Caco-2 (cell line): ENCODE measurements around the gene STK17A. TPM values are rescaled to one million over a fixed set of nuclear protein-coding genes. Genes with fewer than 3 reads are reported as not detected.
"Not testable (repeated sequence)": the region's sequence is repeated elsewhere in the genome, so short reads cannot be mapped to it uniquely, and the experiment has no call there.

ENCODE experiments used
- BruUV-seq: library from RNA; stranded (reverse); fragments of 400-500 nt; replicated peaks from 2 replicates; lab custom pipeline; 2021; lab: Mats Ljungman, UMichigan
- CTCF ChIA-PET: fragments of 300-600 bp; sonication (Branson Sonifier 250); formaldehyde crosslinking; loops from one replicate; lab custom pipeline; 2022; ENCODE audit warnings: antibody characterized with exemption; lab: Charles Lee
- POLR2A ChIA-PET: fragments of 300-600 bp; sonication (Branson Sonifier 250); formaldehyde crosslinking; loops from one replicate; lab custom pipeline; 2022; ENCODE audit warnings: antibody characterized with exemption; lab: Charles Lee
- DNase-seq, 2 experiments: peaks; one replicate each; pipeline versions ENCODE4 v3.0.0 to v3.0.0-alpha.2; 2020 to 2022
- H3K27me3 ChIP-seq: replicated peaks from 2 replicates; pipeline ENCODE4 v1.6.0; 2011; ENCODE audit warnings: low read length; ENCODE audit not compliant: control insufficient read depth, insufficient read depth
- H3K36me3 ChIP-seq: 2 replicates; pipeline ENCODE4 v1.5.1; 2011; ENCODE audit warnings: low read length; ENCODE audit not compliant: control insufficient read depth, insufficient read depth
- H3K4me1 ChIP-seq: fragments of 250-450 bp; sonication (Bioruptor Pico); 2 replicates; pipeline ENCODE4 v1.5.1; 2020; ENCODE audit warnings: mild to moderate bottlenecking
- H3K4me3 ChIP-seq: 2 replicates; pipeline ENCODE4 v1.5.1; 2011; ENCODE audit warnings: low read depth, mild to moderate bottlenecking, control low read depth, low read length
- H3K9me3 ChIP-seq: fragments of 250-450 bp; sonication (Bioruptor Pico); 2 replicates; pipeline ENCODE4 v1.5.1; 2020; ENCODE audit warnings: mild to moderate bottlenecking, moderate library complexity
- H3K27ac Mint-ChIP-seq: one replicate; pipeline ENCODE4 v1.8.0; 2022; ENCODE audit warnings: mixed read lengths; ENCODE audit not compliant: unreplicated experiment
- H3K27me3 Mint-ChIP-seq: one replicate; pipeline ENCODE4 v1.8.0; 2022; ENCODE audit warnings: mixed read lengths; ENCODE audit not compliant: insufficient read depth, unreplicated experiment
- H3K36me3 Mint-ChIP-seq: one replicate; pipeline ENCODE4 v1.8.0; 2022; ENCODE audit warnings: mild to moderate bottlenecking, mixed read lengths; ENCODE audit not compliant: insufficient read depth, unreplicated experiment
- H3K4me1 Mint-ChIP-seq: one replicate; pipeline ENCODE4 v1.8.0; 2022; ENCODE audit warnings: low read depth, mixed read lengths; ENCODE audit not compliant: unreplicated experiment
- H3K4me3 Mint-ChIP-seq: one replicate; pipeline ENCODE4 v1.8.0; 2022; ENCODE audit warnings: mild to moderate bottlenecking, moderate library complexity, mixed read lengths; ENCODE audit not compliant: unreplicated experiment
- H3K9me3 Mint-ChIP-seq: one replicate; pipeline ENCODE4 v1.8.0; 2022; ENCODE audit warnings: mixed read lengths; ENCODE audit not compliant: unreplicated experiment
- intact Hi-C: fragments of 100-400 bp; cut with micrococcal nuclease; formaldehyde crosslinking; loops from one replicate; pipeline ENCODE4 v1.10.0; 2022; ENCODE audit not compliant: unreplicated experiment
- total RNA-seq: library from RNA; stranded (reverse); gene quantifications from 2 replicates; pipeline ENCODE4 v1.2.3, GENCODE V29; 2022
- TF ChIP-seq, protein P1 (sequence below), 2 experiments: fragments of 200-600 bp in 1 of 2; IDR thresholded peaks; 1 replicate in 1 of 2; 2 replicates in 1 of 2; pipeline versions ENCODE4 v1.5.1 to v1.8.0; 2011 to 2022; ENCODE audit warnings: antibody characterized with exemption in 1 of 2, control low read depth in 1 of 2, inconsistent platforms in 1 of 2, low read depth in 1 of 2, low read length in 1 of 2, mild to moderate bottlenecking in 1 of 2, moderate library complexity in 1 of 2; ENCODE audit not compliant: insufficient read depth in 1 of 2, severe bottlenecking in 1 of 2, unreplicated experiment in 1 of 2

STK17A gene
- total RNA-seq, 1 experiment from 2014 or later, result 19.6 TPM

DNA sequence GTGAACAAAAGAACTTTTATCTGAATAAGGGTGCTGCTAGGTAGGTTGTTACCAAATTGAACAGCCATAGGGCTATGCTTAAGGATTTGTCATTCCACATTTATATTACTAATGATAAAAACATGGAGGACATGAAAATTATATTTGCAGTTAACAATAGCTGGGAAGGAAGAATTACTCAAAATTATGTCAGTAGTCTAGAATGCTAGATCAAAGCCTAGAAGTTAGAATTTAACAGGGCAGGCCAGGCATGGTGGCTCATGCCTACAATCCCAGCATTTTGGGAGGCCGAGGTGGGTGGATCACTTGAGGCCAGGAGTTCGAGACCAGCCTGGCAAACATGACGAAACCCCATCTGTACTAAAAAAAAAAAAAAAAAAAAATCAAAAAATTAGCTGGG, 9.4 kb downstream of the STK17A start:
- CTCF ChIA-PET, result interaction anchor here (1.2 kb wide), 1 partner anchor 10 kb away, joined by 6 read pairs; the partner anchor contains the start of gene STK17A

DNA sequence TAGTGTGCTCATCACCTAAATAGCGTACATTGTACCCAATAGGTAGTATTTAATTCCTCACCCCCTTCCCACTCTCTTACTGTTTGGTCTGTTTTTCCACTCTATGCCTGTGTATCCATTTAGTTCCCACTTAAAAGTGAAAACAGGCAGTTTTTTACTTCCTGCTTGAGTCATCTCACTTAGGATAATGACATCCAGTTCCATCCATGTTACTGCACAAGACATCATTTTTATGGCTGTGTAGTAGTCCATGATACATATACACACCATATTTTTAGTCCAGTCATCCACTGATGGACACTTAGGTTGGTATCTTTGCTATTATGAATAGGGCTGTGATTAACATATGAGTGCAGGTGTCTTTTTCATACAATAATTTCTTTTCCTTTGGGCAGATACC, 10.1 kb downstream of the STK17A start:
- Mint-ChIP-seq H3K4me3 (no peak overlapping the region), H3K4me1 (peaks cover 10% of the 10 kb centered on the region), H3K36me3 (no peaks in the 10 kb centered on the region), H3K27ac (no peak overlapping the region), H3K9me3 (no peaks in the 10 kb centered on the region), H3K27me3 (no peaks in the 10 kb centered on the region)
- peaks cover 5% of the 10 kb centered on the region; the same call in 1 of the 2 replicates for H3K4me1 ChIP-seq
- BruUV-seq, result no TSS peak
- H3K9me3 ChIP-seq, result no peaks in the 10 kb centered on the region
- intact Hi-C loops, result loop anchor here (1.0 kb wide), 1 partner anchor 9 kb away; no protein-coding TSS in a partner anchor
- DNase-seq, result no peak
- ChIA-PET CTCF (interaction anchor here (1.2 kb wide), 1 partner anchor 10 kb away, joined by 6 read pairs; the partner anchor contains the start of gene STK17A), POLR2A (interaction anchor here (1.0 kb wide), 1 partner anchor 10 kb away, joined by 9 read pairs; the partner anchor contains the start of gene STK17A)
- no peaks in the 10 kb centered on the region for H3K36me3 ChIP-seq
- no peak overlapping the region for H3K4me3 ChIP-seq
- TF ChIP-seq, protein P1, sequence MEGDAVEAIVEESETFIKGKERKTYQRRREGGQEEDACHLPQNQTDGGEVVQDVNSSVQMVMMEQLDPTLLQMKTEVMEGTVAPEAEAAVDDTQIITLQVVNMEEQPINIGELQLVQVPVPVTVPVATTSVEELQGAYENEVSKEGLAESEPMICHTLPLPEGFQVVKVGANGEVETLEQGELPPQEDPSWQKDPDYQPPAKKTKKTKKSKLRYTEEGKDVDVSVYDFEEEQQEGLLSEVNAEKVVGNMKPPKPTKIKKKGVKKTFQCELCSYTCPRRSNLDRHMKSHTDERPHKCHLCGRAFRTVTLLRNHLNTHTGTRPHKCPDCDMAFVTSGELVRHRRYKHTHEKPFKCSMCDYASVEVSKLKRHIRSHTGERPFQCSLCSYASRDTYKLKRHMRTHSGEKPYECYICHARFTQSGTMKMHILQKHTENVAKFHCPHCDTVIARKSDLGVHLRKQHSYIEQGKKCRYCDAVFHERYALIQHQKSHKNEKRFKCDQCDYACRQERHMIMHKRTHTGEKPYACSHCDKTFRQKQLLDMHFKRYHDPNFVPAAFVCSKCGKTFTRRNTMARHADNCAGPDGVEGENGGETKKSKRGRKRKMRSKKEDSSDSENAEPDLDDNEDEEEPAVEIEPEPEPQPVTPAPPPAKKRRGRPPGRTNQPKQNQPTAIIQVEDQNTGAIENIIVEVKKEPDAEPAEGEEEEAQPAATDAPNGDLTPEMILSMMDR (IDR thresholded peaks at IDR 0.05; ENCODE audit: insufficient read depth in 1 of 2, low read depth in 1 of 2, low read length in 1 of 2, severe bottlenecking in 1 of 2, unreplicated experiment in 1 of 2), result no peak
- no peaks in the 10 kb centered on the region for H3K27me3 ChIP-seq

More for the DNA sequence above, 9.4 kb downstream of the STK17A start:
- TF ChIP-seq, protein P1 (IDR thresholded peaks at IDR 0.05; ENCODE audit: insufficient read depth in 1 of 2, low read depth in 1 of 2, low read length in 1 of 2, severe bottlenecking in 1 of 2, unreplicated experiment in 1 of 2), result no peak
- DNase-seq, result no peak
- Mint-ChIP-seq H3K4me3 (no peak overlapping the region), H3K27me3 (no peaks in the 10 kb centered on the region), H3K4me1 (peaks cover 10% of the 10 kb centered on the region), H3K9me3 (no peaks in the 10 kb centered on the region), H3K27ac (no peak overlapping the region), H3K36me3 (no peaks in the 10 kb centered on the region)
- H3K4me1 ChIP-seq, result peaks cover 5% of the 10 kb centered on the region; the same call in 1 of the 2 replicates
- H3K27me3 ChIP-seq, result no peaks in the 10 kb centered on the region
- no peak overlapping the region for H3K4me3 ChIP-seq
- BruUV-seq, result no TSS peak
- POLR2A ChIA-PET, result interaction anchor here (1.0 kb wide), 1 partner anchor 10 kb away, joined by 9 read pairs; the partner anchor contains the start of gene STK17A
- intact Hi-C loops, result no loop called here
- H3K36me3 ChIP-seq, result no peaks in the 10 kb centered on the region
- no peaks in the 10 kb centered on the region for H3K9me3 ChIP-seq

DNA sequence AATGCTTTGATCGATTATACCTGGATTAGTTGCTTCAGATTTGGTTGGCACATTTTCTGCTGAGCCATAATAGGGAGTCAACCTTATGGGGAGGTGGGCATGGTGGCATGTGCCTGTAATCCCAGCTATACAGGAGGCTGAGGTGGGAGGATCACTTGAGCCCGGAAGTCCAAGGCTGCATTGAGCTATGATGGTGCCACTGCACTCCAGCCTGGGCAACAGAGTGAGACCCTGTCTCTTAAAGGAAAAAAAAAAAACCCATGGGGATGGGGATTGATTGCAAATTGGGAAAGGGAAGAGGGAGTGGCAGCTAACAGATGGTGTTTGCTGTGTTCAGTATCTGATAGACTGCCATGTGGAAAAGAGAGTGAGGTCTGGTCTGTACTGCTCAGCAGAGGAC, 11.1 kb downstream of the STK17A start:
- DNase-seq, result no peak
- Mint-ChIP-seq H3K27me3 (no peaks in the 10 kb centered on the region), H3K9me3 (no peaks in the 10 kb centered on the region), H3K27ac (no peak overlapping the region), H3K4me3 (no peak overlapping the region), H3K4me1 (peaks cover 10% of the 10 kb centered on the region), H3K36me3 (no peaks in the 10 kb centered on the region)
- CTCF ChIA-PET, result interaction anchor here (1.2 kb wide), 1 partner anchor 11 kb away, joined by 5 read pairs; the partner anchor contains the start of gene STK17A
- Histone ChIP-seq H3K27me3 (no peaks in the 10 kb centered on the region), H3K4me3 (no peak overlapping the region), H3K9me3 (no peaks in the 10 kb centered on the region), H3K4me1 (peaks cover 5% of the 10 kb centered on the region; the same call in 1 of the 2 replicates), H3K36me3 (no peaks in the 10 kb centered on the region)
- POLR2A ChIA-PET, result no interaction called here
- TF ChIP-seq, protein P1 (IDR thresholded peaks at IDR 0.05; ENCODE audit: insufficient read depth in 1 of 2, low read depth in 1 of 2, low read length in 1 of 2, severe bottlenecking in 1 of 2, unreplicated experiment in 1 of 2), result no peak
- no TSS peak for BruUV-seq
- intact Hi-C loops, result no loop called here

DNA sequence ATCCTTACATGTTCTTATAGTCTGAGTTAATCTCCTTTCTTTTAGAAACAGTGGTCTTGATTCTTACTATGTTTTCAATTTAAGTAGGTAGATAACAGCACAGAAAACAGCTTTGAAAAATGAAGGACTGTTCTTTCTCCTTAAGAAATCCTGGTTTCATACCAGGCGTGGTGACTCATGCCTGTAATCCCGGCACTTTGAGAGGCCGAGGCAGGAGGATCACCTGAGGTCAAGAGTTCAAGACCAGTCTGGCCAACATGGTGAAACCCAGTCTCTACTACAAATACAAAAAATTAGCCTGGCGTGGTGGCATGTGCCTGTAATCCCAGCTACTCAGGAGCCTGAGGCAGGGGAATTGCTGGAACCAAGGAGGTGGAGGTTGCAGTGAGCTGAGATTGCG, 13.5 kb downstream of the STK17A start:
- H3K27me3 ChIP-seq, H3K27me3 Mint-ChIP-seq, H3K9me3 ChIP-seq, H3K4me3 Mint-ChIP-seq, H3K4me3 ChIP-seq, CTCF ChIA-PET, H3K4me1 Mint-ChIP-seq, H3K36me3 Mint-ChIP-seq, H3K4me1 ChIP-seq, BruUV-seq, POLR2A ChIA-PET, intact Hi-C loops, H3K36me3 ChIP-seq, DNase-seq, H3K9me3 Mint-ChIP-seq, H3K27ac Mint-ChIP-seq: not testable (repeated sequence)
